ENCODE data around the gene PSMC3.

- TF ChIP-seq TAF9B (IDR thresholded peaks at IDR 0.05; ENCODE audit: partially characterized antibody) (no peak), TAF1 (IDR thresholded peaks at IDR 0.05; ENCODE audit: control insufficient read depth, extremely low read depth, insufficient read depth, low read length, severe bottlenecking) (no peak), EZH2 (IDR thresholded peaks at IDR 0.05; ENCODE audit: borderline replicate concordance, low read depth, low read length) (no peak), MYC (IDR thresholded peaks at IDR 0.05; ENCODE audit: low read depth, low read length) (no peak), MYC (CRISPR knock-in tag; IDR thresholded peaks at IDR 0.05; ENCODE audit: borderline replicate concordance, low read depth) (no peak), HIVEP1 (CRISPR knock-in tag; IDR thresholded peaks at IDR 0.05) (no peak), FOXA3 (CRISPR knock-in tag; conservative IDR thresholded peaks at IDR 0.05 in 1 of 2, IDR thresholded peaks at IDR 0.05 in 1 of 2) (no peak)
- TF ChIP-seq, protein P1, sequence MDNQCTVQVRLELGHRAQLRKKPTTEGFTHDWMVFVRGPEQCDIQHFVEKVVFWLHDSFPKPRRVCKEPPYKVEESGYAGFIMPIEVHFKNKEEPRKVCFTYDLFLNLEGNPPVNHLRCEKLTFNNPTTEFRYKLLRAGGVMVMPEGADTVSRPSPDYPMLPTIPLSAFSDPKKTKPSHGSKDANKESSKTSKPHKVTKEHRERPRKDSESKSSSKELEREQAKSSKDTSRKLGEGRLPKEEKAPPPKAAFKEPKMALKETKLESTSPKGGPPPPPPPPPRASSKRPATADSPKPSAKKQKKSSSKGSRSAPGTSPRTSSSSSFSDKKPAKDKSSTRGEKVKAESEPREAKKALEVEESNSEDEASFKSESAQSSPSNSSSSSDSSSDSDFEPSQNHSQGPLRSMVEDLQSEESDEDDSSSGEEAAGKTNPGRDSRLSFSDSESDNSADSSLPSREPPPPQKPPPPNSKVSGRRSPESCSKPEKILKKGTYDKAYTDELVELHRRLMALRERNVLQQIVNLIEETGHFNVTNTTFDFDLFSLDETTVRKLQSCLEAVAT (IDR thresholded peaks at IDR 0.05), result no peak
- TF ChIP-seq, protein P2, sequence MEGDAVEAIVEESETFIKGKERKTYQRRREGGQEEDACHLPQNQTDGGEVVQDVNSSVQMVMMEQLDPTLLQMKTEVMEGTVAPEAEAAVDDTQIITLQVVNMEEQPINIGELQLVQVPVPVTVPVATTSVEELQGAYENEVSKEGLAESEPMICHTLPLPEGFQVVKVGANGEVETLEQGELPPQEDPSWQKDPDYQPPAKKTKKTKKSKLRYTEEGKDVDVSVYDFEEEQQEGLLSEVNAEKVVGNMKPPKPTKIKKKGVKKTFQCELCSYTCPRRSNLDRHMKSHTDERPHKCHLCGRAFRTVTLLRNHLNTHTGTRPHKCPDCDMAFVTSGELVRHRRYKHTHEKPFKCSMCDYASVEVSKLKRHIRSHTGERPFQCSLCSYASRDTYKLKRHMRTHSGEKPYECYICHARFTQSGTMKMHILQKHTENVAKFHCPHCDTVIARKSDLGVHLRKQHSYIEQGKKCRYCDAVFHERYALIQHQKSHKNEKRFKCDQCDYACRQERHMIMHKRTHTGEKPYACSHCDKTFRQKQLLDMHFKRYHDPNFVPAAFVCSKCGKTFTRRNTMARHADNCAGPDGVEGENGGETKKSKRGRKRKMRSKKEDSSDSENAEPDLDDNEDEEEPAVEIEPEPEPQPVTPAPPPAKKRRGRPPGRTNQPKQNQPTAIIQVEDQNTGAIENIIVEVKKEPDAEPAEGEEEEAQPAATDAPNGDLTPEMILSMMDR (IDR thresholded peaks at IDR 0.05 in 2 of 3, conservative IDR thresholded peaks at IDR 0.05 in 1 of 3; ENCODE audit: insufficient read depth in 2 of 3, low read depth in 1 of 3, low read length in 3 of 3), result no peak
Observed at GRCh38 chr11:47369676-47370075, 56.6 kb downstream of the PSMC3 start.
